ENCODE measurements around the gene SAT1.

SAT1 gene

GRCh38 chrX:23773601-23774175 lies 9.3 kb upstream of the SAT1 start:
- Histone ChIP-seq H3K4me1 (ENCODE audit: insufficient read depth, low read length, poor library complexity, severe bottlenecking) (peaks cover 8% of the 10 kb centered on the region), H3K9ac (ENCODE audit: low read depth, low read length, poor library complexity, severe bottlenecking) (no peak overlapping the region), H3K9me2 (replicated peaks; ENCODE audit: low read depth, low read length) (no peaks in the 10 kb centered on the region), H4K20me1 (ENCODE audit: insufficient read depth, low read length, poor library complexity, severe bottlenecking) (no peaks in the 10 kb centered on the region), H3K9me3 (ENCODE audit: insufficient read depth, low read depth, low read length) (no peaks in the 10 kb centered on the region), H3K4me2 (ENCODE audit: low read depth, low read length, poor library complexity, severe bottlenecking) (peak overlapping the region; percentile 51), H3K4me3 (ENCODE audit: low read length, poor library complexity, severe bottlenecking) (peak overlapping the region; percentile 32), H2AFZ (ENCODE audit: low read length) (peak overlapping the region; percentile 77), H3F3A (ENCODE audit: low read depth) (no peaks in the 10 kb centered on the region), H3K79me2 (ENCODE audit: insufficient read depth, low read length) (no peaks in the 10 kb centered on the region), H3K36me3 (ENCODE audit: insufficient read depth, low read length) (no peaks in the 10 kb centered on the region), H3K27me3 (ENCODE audit: insufficient read depth, low read length, poor library complexity, severe bottlenecking) (no peaks in the 10 kb centered on the region)
- no peak for TF ChIP-seq EZH2phosphoT487 (IDR thresholded peaks at IDR 0.05; ENCODE audit: borderline replicate concordance)
- TF ChIP-seq, protein P1, sequence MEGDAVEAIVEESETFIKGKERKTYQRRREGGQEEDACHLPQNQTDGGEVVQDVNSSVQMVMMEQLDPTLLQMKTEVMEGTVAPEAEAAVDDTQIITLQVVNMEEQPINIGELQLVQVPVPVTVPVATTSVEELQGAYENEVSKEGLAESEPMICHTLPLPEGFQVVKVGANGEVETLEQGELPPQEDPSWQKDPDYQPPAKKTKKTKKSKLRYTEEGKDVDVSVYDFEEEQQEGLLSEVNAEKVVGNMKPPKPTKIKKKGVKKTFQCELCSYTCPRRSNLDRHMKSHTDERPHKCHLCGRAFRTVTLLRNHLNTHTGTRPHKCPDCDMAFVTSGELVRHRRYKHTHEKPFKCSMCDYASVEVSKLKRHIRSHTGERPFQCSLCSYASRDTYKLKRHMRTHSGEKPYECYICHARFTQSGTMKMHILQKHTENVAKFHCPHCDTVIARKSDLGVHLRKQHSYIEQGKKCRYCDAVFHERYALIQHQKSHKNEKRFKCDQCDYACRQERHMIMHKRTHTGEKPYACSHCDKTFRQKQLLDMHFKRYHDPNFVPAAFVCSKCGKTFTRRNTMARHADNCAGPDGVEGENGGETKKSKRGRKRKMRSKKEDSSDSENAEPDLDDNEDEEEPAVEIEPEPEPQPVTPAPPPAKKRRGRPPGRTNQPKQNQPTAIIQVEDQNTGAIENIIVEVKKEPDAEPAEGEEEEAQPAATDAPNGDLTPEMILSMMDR (conservative IDR thresholded peaks at IDR 0.05; ENCODE audit: low read length), result no peak

GRCh38 chrX:23776363-23776762 lies 6.6 kb upstream of the SAT1 start:
- H3K4me2 ChIP-seq (ENCODE audit: low read depth, low read length, poor library complexity, severe bottlenecking), result no peak overlapping the region
- no peaks in the 10 kb centered on the region for H3K9me2 ChIP-seq (replicated peaks; ENCODE audit: low read depth, low read length)
- peaks cover 8% of the 10 kb centered on the region for H3K4me1 ChIP-seq (ENCODE audit: insufficient read depth, low read length, poor library complexity, severe bottlenecking)
- no peak overlapping the region for H3K4me3 ChIP-seq (ENCODE audit: low read length, poor library complexity, severe bottlenecking)
- H2AFZ ChIP-seq (ENCODE audit: low read length), result no peak overlapping the region
- H3K9me3 ChIP-seq (ENCODE audit: insufficient read depth, low read depth, low read length), result no peaks in the 10 kb centered on the region
- no peak overlapping the region for H3K9ac ChIP-seq (ENCODE audit: low read depth, low read length, poor library complexity, severe bottlenecking)
- no peaks in the 10 kb centered on the region for H4K20me1 ChIP-seq (ENCODE audit: insufficient read depth, low read length, poor library complexity, severe bottlenecking)
- TF ChIP-seq, protein P1 (conservative IDR thresholded peaks at IDR 0.05; ENCODE audit: low read length), result no peak
- no peak for TF ChIP-seq EZH2phosphoT487 (IDR thresholded peaks at IDR 0.05; ENCODE audit: borderline replicate concordance)
- H3K36me3 ChIP-seq (ENCODE audit: insufficient read depth, low read length), result no peaks in the 10 kb centered on the region
- no peaks in the 10 kb centered on the region for H3F3A ChIP-seq (ENCODE audit: low read depth)
- H3K79me2 ChIP-seq (ENCODE audit: insufficient read depth, low read length), result no peaks in the 10 kb centered on the region
- no peaks in the 10 kb centered on the region for H3K27me3 ChIP-seq (ENCODE audit: insufficient read depth, low read length, poor library complexity, severe bottlenecking)

DNA sequence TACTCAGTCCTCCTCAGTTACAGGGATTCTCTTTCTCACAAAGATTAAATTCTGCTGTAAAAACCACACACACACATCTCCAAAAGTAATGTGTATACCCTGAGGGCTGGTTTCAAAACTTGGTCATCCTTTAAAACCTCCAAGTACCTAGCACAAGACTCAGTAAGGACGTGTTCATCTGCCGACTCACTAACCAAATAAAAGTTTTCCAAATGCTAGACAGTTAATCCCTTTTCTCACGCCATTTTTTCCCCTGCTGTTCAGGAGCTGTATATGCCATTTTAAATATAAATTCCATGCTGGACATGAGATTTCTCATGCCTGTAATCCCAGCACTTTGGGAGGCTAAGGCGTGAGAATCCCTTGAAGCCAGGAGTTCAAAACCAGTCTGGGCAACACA lies 3.9 kb upstream of the SAT1 start:
- H3K9me3 ChIP-seq (ENCODE audit: insufficient read depth, low read depth, low read length), result no peaks in the 10 kb centered on the region
- no peak overlapping the region for H3K4me3 ChIP-seq (ENCODE audit: low read length, poor library complexity, severe bottlenecking)
- H2AFZ ChIP-seq (ENCODE audit: low read length), result no peak overlapping the region
- no peaks in the 10 kb centered on the region for H4K20me1 ChIP-seq (ENCODE audit: insufficient read depth, low read length, poor library complexity, severe bottlenecking)
- H3K4me2 ChIP-seq (ENCODE audit: low read depth, low read length, poor library complexity, severe bottlenecking), result no peak overlapping the region
- no peaks in the 10 kb centered on the region for H3K36me3 ChIP-seq (ENCODE audit: insufficient read depth, low read length)
- H3K79me2 ChIP-seq (ENCODE audit: insufficient read depth, low read length), result peaks cover 6% of the 10 kb centered on the region; the same call in 1 of the 2 replicates
- TF ChIP-seq, protein P1 (conservative IDR thresholded peaks at IDR 0.05; ENCODE audit: low read length), result no peak
- no peak for TF ChIP-seq EZH2phosphoT487 (IDR thresholded peaks at IDR 0.05; ENCODE audit: borderline replicate concordance)
- no peak overlapping the region for H3K9ac ChIP-seq (ENCODE audit: low read depth, low read length, poor library complexity, severe bottlenecking)
- no peaks in the 10 kb centered on the region for H3K9me2 ChIP-seq (replicated peaks; ENCODE audit: low read depth, low read length)
- H3K27me3 ChIP-seq (ENCODE audit: insufficient read depth, low read length, poor library complexity, severe bottlenecking), result no peaks in the 10 kb centered on the region
- H3F3A ChIP-seq (ENCODE audit: low read depth), result no peaks in the 10 kb centered on the region
- no peaks in the 10 kb centered on the region for H3K4me1 ChIP-seq (ENCODE audit: insufficient read depth, low read length, poor library complexity, severe bottlenecking)
